HCT116 (cell line): ENCODE data around the gene PIERCE2. TPM values are rescaled to one million over a fixed set of nuclear protein-coding genes. Genes with fewer than 3 reads are reported as not detected.

Experiments
- ATAC-seq: fragments of 200-7000 bp; cut with Tn5 transposase; 2 replicates; pipeline ENCODE4 v1.9.1; 2020; ENCODE audit warnings: mild to moderate bottlenecking, moderate library complexity
- BruUV-seq: library from RNA; stranded (reverse); fragments of 400-500 nt; replicated peaks from 2 replicates; lab custom pipeline; 2021; lab: Mats Ljungman, UMichigan
- CTCF ChIA-PET: fragments of 300-600 bp; sonication (Branson Sonifier 250); formaldehyde crosslinking; loops from one replicate; lab custom pipeline; 2021; ENCODE audit warnings: antibody characterized with exemption; lab: Charles Lee
- POLR2A ChIA-PET: fragments of 300-600, 350-600 bp; sonication (Branson Sonifier 250); formaldehyde crosslinking; loops from one replicate; lab custom pipeline; 2021; ENCODE audit warnings: antibody characterized with exemption; lab: Charles Lee
- RAD21 ChIA-PET, 2 experiments: fragments of 300-600 bp; sonication (Branson Sonifier 250); formaldehyde crosslinking; loops; one replicate each; lab custom pipeline; 2023; ENCODE audit warnings: low total read pairs in 2 of 2; ENCODE audit not compliant: uncharacterized antibody in 2 of 2, unreplicated experiment in 2 of 2, low non-redundant PET in 1 of 2; lab: Charles Lee
- DNase-seq: peaks from one replicate; pipeline ENCODE4 v3.0.0-alpha.2; 2010; ENCODE audit warnings: low read depth, low spot score
- H2AFZ ChIP-seq: fragments of 200-600 bp; shearing (Covaris generic), sonication (generic); 2 replicates; pipeline ENCODE4 v1.6.1; 2017; ENCODE audit warnings: low read depth, mixed run types, mixed read lengths, antibody characterized with exemption, low read length; ENCODE audit not compliant: poor library complexity, severe bottlenecking
- H3K27ac ChIP-seq: 2 replicates; pipeline ENCODE4 v1.5.1; 2012; ENCODE audit warnings: low read depth, low read length
- H3K27me3 ChIP-seq: fragments of 200-600 bp; sonication (generic); 2 replicates; pipeline ENCODE4 v1.6.1; 2016; ENCODE audit warnings: mixed run types, low read length, mixed read lengths; ENCODE audit not compliant: insufficient read depth
- H3K36me3 ChIP-seq, 2 experiments: fragments of 200-500 bp in 1 of 2; fragments of 200-600 bp in 1 of 2; sonication (Bioruptor generic) in 1 of 2; sonication (generic) in 1 of 2; 2 replicates each; pipeline versions ENCODE4 v1.5.1 to v1.6.1; 2014 to 2016; ENCODE audit warnings: low read length in 2 of 2, inconsistent platforms in 1 of 2, mixed read lengths in 1 of 2, mixed run types in 1 of 2; ENCODE audit not compliant: insufficient read depth in 2 of 2, control insufficient read depth in 1 of 2
- H3K4me1 ChIP-seq, 2 experiments: fragments of 200-600 bp in 1 of 2; sonication (generic) in 1 of 2; 2 replicates each; pipeline versions ENCODE4 v1.5.1 to v1.6.1; 2012 to 2017; ENCODE audit warnings: low read length in 2 of 2, inconsistent platforms in 1 of 2, mild to moderate bottlenecking in 1 of 2, mixed read lengths in 1 of 2, mixed run types in 1 of 2, moderate library complexity in 1 of 2; ENCODE audit not compliant: insufficient read depth in 2 of 2, control insufficient read depth in 1 of 2
- H3K4me2 ChIP-seq: fragments of 200-600 bp; sonication (generic); 2 replicates; pipeline ENCODE4 v1.6.1; 2017; ENCODE audit warnings: mixed run types, low read length, mixed read lengths
- H3K4me3 ChIP-seq, 2 experiments: fragments of 200-600 bp in 1 of 2; sonication (generic) in 1 of 2; replicated peaks in 1 of 2; 2 replicates each; pipeline ENCODE4 v1.5.1; 2011 to 2016; ENCODE audit warnings: low read length in 2 of 2, control low read depth in 1 of 2, low read depth in 1 of 2, mild to moderate bottlenecking in 1 of 2, mixed read lengths in 1 of 2, mixed run types in 1 of 2
- H3K79me2 ChIP-seq: fragments of 200-600 bp; sonication (generic); 2 replicates; pipeline ENCODE4 v1.6.1; 2017; ENCODE audit warnings: mild to moderate bottlenecking, mixed run types, low read length, moderate library complexity, mixed read lengths; ENCODE audit not compliant: insufficient read depth
- H3K9ac ChIP-seq: fragments of 200-600 bp; sonication (generic); 2 replicates; pipeline ENCODE4 v1.6.1; 2016; ENCODE audit warnings: low read length, mixed read lengths
- H3K9me2 ChIP-seq: fragments of 200-600 bp; sonication (generic), shearing (Covaris generic); 2 replicates; pipeline ENCODE4 v1.6.1; 2017; ENCODE audit warnings: mixed run types, mild to moderate bottlenecking, moderate library complexity; ENCODE audit not compliant: insufficient read depth
- H3K9me3 ChIP-seq, 2 experiments: fragments of 200-500 bp in 1 of 2; fragments of 200-600 bp in 1 of 2; sonication (Bioruptor generic) in 1 of 2; sonication (generic) in 1 of 2; 2 replicates each; pipeline ENCODE4 v1.6.1; 2014 to 2017; ENCODE audit warnings: low read length in 2 of 2, mixed read lengths in 2 of 2, inconsistent platforms in 1 of 2, low read depth in 1 of 2, mild to moderate bottlenecking in 1 of 2, mixed run types in 1 of 2, moderate library complexity in 1 of 2; ENCODE audit not compliant: control insufficient read depth in 1 of 2, insufficient read depth in 1 of 2
- H4K20me1 ChIP-seq: fragments of 200-600 bp; sonication (generic), shearing (Covaris generic); 2 replicates; pipeline ENCODE4 v1.6.1; 2017; ENCODE audit warnings: mixed run types, mild to moderate bottlenecking, moderate library complexity; ENCODE audit not compliant: insufficient read depth
- EZH2 ChIP-seq: fragments of 200-600 bp; sonication (generic); IDR thresholded peaks from 2 replicates; pipeline ENCODE4 v1.6.1; 2017; ENCODE audit warnings: antibody characterized with exemption, mixed run types
- JUND ChIP-seq: IDR thresholded peaks from 2 replicates; pipeline ENCODE4 v1.6.1; 2012
- TCF7L2 ChIP-seq: IDR thresholded peaks from 2 replicates; pipeline ENCODE4 v1.7.0; 2011; ENCODE audit warnings: borderline replicate concordance, inconsistent platforms; ENCODE audit not compliant: insufficient read depth, insufficient read length; ENCODE audit errors: extremely low read depth
- intact Hi-C: fragments of 100-400 bp; cut with micrococcal nuclease; formaldehyde crosslinking; loops from 2 replicates; pipeline ENCODE4 v1.10.0; 2022
- total RNA-seq: library from RNA; stranded (reverse); gene quantifications from one replicate; pipeline ENCODE4 v1.2.1, GENCODE V29; 2021; ENCODE audit not compliant: unreplicated experiment

PIERCE2 gene
- total RNA-seq, 1 experiment from 2014 or later = 2.0 TPM

DNA sequence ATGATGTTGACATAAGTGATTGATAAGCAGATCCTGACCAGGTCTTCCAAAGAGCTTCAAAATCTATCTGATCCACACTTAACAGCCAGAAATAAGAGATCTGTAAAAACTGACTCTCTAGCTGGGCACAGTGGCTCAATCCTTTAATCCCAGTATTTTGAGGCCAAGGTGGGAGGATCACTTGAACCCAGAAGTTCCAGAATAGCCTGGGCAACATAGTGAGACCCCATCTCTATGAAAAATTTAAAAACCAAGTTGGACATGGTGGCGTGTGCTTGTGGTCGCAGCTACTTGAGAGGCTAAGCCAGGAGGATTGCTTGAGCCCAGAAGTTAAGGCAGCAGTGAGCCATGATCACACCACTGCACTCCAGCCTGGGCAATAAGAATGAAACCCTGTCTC lies 45.7 kb upstream of the PIERCE2 start:
- no peak for DNase-seq
- intact Hi-C loops = no loop called here
- Histone ChIP-seq H3K4me2 (no peak overlapping the region), H3K4me1 (no peaks in the 10 kb centered on the region), H3K9me2 (no peaks in the 10 kb centered on the region), H3K36me3 (no peaks in the 10 kb centered on the region), H4K20me1 (no peaks in the 10 kb centered on the region), H3K9me3 (no peaks in the 10 kb centered on the region), H2AFZ (no peak overlapping the region), H3K79me2 (no peaks in the 10 kb centered on the region), H3K4me3 (no peak overlapping the region), H3K9ac (no peak overlapping the region), H3K27ac (no peak overlapping the region), H3K27me3 (no peaks in the 10 kb centered on the region)
- ChIA-PET POLR2A (no interaction called here), CTCF (no interaction called here), RAD21 (no interaction called here)
- ATAC-seq = no peak
- TF ChIP-seq JUND = no peak
- BruUV-seq = no TSS peak

DNA sequence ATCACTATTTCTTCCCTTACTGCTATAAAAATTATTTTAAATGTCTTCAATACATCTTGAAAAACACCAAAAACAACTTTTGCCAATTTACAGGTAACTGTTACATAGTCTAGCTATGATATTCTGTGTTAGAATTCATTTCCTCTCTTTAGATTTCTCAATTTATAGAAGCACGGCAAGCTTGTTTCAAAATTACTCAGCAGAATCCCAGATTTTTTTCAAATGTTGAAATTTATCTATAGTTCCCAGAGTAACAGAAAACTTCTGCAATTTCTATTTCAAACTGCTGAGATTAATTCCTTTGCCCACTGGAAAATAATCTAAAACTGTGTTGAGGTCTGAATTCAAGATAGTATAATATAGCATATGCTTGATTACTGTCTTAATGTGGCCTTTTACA lies 41.3 kb upstream of the PIERCE2 start:
- RAD21 ChIA-PET = no interaction called here
- no peak for DNase-seq

More for the DNA sequence above, 41.3 kb upstream of the PIERCE2 start:
- no peak overlapping the region for H3K4me3 ChIP-seq
- no peaks in the 10 kb centered on the region for H4K20me1 ChIP-seq
- H3K9ac ChIP-seq = no peak overlapping the region
- POLR2A ChIA-PET = no interaction called here
- H3K9me2 ChIP-seq = no peaks in the 10 kb centered on the region
- H3K9me3 ChIP-seq = no peaks in the 10 kb centered on the region
- intact Hi-C loops = no loop called here
- H3K79me2 ChIP-seq = no peaks in the 10 kb centered on the region
- no peak overlapping the region for H2AFZ ChIP-seq
- no peak overlapping the region for H3K4me2 ChIP-seq
- no peak overlapping the region for H3K27ac ChIP-seq
- 0 out of 4 replicates have a peak, but pooled peaks cover 0 to 2% of the 10 kb centered on the region in 2 experiments for H3K36me3 ChIP-seq
- CTCF ChIA-PET = interaction anchor here (0.9 kb wide), 1 partner anchor 68 kb away, joined by 3 read pairs; no protein-coding TSS in a partner anchor
- H3K27me3 ChIP-seq = no peaks in the 10 kb centered on the region
- no peak for TF ChIP-seq TCF7L2
- TF ChIP-seq EZH2 = no peak
- no peaks in the 10 kb centered on the region for H3K4me1 ChIP-seq
- no TSS peak for BruUV-seq
- ATAC-seq = no peak
